ENCODE results near the gene USP47.

The USP47 gene

DNA sequence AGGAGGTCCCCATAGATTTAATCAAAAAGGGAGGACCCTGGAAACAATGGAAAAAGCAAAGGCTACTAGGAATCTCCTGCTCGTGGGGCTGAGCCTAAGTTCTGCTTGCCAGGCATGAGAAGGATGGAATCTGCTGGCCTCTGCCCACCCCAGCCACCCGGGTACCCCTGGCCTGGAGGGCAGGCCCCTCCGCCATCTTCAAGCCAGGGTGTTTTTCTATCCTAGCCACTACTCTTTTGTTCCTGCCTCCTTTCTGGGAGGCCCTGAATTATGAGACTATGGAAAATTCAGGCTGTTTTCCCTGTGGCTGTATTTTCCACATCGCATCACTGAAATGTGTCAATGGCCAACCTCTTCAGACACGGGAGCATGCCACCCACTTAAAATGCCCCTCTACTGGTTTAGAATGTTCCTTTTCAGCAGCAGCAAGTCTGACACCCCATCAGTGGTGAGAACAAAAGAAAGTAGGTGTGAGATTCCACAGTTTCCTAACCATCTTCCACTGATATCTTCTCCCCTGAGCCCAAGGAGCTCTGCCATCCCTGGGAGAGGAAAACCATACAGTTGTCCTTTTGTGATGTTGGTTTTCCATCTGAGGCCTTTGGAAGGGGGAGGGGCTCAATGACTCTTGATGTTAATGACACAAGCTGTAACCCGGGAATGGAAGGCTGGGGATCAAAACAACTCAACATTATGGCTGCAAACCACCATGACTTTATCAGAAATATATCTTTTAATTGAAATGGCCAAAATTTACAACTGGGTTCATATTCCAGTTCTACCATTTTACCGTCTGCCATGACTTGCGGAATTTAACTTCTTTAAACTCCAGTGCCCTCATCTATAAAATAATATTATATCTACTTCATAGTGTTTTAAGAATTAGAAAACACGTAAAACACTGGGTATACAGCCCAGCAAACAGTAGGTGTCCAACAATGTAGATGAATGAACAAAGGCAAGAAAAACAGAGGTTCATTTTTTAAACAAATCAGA, 144.5 kb downstream of the USP47 start:
- no peaks in the 10 kb centered on the region for H3K9me3 ChIP-seq (ENCODE audit: control insufficient read depth, insufficient read depth, low read length)
- no peaks in the 10 kb centered on the region for H3K36me3 ChIP-seq (ENCODE audit: insufficient read depth, low read length)
- H3K9ac ChIP-seq (ENCODE audit: low read depth, low read length) = no peak overlapping the region
- peaks cover 19% of the 10 kb centered on the region for H3K4me1 ChIP-seq (ENCODE audit: insufficient read depth, low read length)

DNA sequence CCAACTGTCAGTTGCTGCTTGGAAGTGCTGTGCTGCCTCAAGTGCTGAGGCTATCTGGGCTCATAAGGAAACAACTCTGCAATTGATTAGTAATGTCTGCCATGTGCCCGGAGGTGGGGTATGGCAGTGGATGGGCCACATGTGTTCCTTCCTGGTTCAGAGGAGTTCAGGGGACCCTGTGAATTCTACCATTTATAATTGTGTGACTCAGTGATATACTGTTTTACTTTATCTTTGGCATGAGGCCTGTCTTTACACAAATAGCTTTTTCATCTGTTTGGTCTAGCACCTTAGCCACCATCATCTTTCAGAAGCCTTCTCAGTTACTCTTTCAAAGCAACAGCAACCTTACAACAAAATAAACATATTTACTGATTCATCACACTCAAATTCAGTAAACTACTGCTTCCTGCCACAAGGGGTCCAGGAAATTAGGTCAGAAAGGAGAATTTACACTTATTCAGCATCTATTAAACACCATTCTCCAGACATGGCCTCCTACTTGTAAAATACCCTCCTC, 145.8 kb downstream of the USP47 start:
- Histone ChIP-seq H3K9ac (ENCODE audit: low read depth, low read length) (no peak overlapping the region), H3K36me3 (ENCODE audit: insufficient read depth, low read length) (no peaks in the 10 kb centered on the region), H3K9me3 (ENCODE audit: control insufficient read depth, insufficient read depth, low read length) (no peaks in the 10 kb centered on the region), H3K4me1 (ENCODE audit: insufficient read depth, low read length) (peaks cover 19% of the 10 kb centered on the region)

DNA sequence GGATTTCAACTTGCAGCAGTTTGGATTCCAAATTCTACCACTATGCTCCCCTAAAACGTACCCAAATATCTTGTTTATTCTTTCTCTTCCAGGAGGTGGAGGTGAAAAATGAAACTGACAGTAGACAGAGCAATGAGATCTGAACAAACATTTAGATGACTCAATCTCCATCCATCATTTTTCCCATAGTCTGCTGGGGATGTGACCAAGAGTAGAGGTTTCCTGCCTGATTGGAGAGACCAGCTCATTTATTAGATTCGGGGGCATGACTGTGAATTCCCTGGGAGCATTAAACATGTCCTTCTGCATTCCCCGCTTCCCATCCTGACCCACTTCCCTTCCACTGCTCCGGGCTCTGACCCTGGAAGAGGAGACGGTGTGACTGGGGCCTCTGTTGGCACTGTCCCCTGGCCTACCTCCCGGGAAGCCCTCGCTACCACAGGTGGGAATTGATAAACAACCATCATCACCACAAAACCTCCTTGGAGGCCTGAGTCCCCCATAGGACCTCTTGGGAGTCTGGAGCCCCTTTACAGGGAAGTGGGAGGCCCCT, 146.4 kb downstream of the USP47 start:
- Histone ChIP-seq H3K4me1 (ENCODE audit: insufficient read depth, low read length) (peaks cover 19% of the 10 kb centered on the region), H3K9ac (ENCODE audit: low read depth, low read length) (no peak overlapping the region), H3K36me3 (ENCODE audit: insufficient read depth, low read length) (no peaks in the 10 kb centered on the region), H3K9me3 (ENCODE audit: control insufficient read depth, insufficient read depth, low read length) (no peaks in the 10 kb centered on the region)

DNA sequence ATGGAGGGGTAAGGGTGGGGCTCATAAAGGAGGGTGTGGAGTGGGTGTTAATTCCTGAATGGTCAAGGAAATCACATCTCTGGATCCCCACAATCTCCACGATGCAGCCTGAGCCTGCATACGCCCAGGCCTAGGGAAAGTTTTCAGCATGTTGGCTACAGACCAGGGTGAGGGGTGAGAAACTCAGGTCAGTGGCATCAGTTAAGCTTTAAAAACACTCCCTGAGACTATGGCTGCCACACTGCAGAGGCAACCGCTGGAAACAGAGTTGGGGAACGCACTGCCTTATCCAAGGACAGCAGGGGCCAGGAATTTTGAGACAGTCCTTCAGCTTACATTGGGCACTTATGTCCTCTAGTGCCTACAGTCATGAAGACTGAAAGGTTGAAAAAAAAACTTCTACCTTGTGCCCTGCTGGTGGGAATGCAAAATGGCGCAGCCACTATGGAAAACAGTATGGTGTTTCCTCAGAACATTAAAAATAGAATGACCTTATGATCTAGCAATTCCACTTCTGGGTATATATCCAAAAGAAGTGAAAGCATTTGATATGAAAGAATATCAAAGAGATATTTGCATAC, 147.0 kb downstream of the USP47 start:
- H3K9ac ChIP-seq (ENCODE audit: low read depth, low read length) = no peak overlapping the region
- no peaks in the 10 kb centered on the region for H3K36me3 ChIP-seq (ENCODE audit: insufficient read depth, low read length)
- peaks cover 23% of the 10 kb centered on the region for H3K4me1 ChIP-seq (ENCODE audit: insufficient read depth, low read length)
- no peaks in the 10 kb centered on the region for H3K9me3 ChIP-seq (ENCODE audit: control insufficient read depth, insufficient read depth, low read length)

DNA sequence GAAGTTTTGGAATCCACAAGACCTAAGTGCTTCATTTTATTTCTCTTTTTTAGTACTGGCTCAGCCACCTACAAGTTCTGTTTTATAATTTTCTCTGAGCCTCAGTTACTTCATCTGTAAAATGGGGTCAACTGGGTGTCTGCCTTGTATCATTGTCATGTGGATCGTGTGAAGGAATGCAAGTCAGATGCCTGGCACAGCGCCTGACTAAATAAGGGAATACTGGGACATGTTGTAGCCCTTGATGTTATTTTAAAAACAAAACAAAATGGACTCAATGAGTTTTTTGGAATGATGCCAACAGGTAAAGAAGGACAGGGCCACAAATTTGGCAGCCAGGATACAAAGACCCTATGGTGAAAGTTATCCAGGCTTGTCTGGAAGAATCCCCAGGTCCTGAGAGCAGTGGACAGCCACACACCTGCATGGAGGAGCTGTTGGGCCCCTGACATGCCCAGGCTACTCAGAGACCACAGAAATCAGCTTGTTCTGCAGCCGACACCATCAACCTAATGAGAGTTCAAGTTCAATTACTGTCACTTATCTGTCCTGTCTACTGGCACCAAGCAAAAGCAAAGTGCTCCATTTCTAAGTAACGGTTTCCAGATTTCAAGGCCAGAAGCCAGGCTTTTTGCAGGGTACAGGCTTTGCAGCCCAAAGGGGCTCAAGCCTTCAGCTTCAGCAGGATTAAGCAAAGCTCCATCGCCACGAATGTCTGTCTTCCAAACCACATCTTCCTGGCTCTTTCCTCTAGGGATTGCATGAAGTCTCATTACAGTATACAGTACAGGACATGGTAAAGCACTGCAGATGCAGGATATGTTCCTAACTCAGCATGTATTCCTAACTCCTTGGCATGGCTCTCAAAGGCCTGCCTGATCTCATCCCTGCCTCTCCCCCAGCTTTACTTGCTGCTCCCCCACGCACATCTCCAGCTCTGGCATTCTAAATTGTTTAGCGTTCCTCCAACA, 148.3 kb downstream of the USP47 start:
- no peaks in the 10 kb centered on the region for H3K36me3 ChIP-seq (ENCODE audit: insufficient read depth, low read length)
- no peak overlapping the region for H3K9ac ChIP-seq (ENCODE audit: low read depth, low read length)
- H3K4me1 ChIP-seq (ENCODE audit: insufficient read depth, low read length) = peaks cover 23% of the 10 kb centered on the region
- H3K9me3 ChIP-seq (ENCODE audit: control insufficient read depth, insufficient read depth, low read length) = no peaks in the 10 kb centered on the region

DNA sequence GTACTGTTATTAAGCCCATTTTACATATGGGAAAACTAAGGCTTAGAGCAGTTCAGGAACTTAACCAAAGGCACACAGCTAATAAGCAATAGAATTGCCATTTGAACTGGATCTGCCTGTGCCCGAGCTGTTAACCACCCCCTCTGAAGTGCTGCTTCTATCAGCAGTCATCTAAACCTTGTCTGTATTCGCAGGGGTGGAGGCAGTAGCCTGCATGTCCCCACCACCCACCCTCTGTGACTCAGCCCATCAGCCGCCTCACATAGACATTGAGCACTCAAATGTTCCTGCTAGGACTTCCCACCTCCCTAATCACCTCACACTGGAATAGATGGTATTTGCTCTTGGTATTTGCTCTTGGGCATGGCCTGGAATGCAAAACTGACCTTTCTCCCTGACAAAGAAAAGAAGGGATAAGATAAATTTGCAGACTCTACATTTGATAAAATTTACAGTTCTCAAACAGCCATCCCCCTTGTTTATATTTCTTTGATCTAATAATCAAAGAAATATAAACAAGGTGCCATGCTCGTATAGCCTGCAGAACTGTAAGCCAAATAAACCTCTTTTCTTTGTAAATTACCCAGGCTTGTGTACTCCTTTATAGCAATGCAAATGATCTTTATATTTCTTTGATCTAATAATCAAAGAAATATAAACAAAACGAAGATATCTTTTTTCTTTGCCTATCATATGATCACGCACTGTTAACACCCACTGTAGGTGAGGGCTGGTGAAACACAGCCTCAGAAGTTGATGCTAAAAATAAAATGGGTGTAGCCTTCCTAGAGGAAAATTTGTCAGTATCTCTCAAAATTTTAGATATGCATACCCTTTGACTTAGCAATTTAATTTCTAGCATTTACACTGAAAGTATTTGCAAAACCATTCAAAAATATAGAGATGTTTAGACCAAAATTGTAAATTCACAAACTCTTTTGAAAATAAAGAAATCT, 150.8 kb downstream of the USP47 start:
- no peak overlapping the region for H3K9ac ChIP-seq (ENCODE audit: low read depth, low read length)
- no peaks in the 10 kb centered on the region for H3K9me3 ChIP-seq (ENCODE audit: control insufficient read depth, insufficient read depth, low read length)
- peaks cover 11% of the 10 kb centered on the region for H3K4me1 ChIP-seq (ENCODE audit: insufficient read depth, low read length)
- H3K36me3 ChIP-seq (ENCODE audit: insufficient read depth, low read length) = no peaks in the 10 kb centered on the region

DNA sequence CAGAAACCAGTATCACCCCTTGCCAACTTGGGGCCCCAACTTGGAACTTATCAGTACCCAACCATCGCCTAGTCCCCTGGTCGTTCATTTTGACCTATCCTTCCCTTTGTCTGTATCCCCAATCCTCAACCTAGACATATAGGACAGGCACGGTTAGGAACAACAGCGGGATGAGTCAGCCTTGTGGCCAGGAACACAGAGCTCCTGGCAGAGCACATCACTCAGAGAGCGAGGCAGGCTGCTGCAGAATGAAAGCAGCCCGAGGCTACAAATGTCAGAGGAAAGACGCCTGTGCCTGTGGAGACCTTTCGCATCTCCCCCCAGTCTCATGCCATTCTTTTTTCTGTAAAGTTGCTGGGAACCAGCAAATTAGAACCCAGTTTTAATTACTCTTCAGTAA, 152.1 kb downstream of the USP47 start:
- peaks cover 8% of the 10 kb centered on the region for H3K4me1 ChIP-seq (ENCODE audit: insufficient read depth, low read length)
- H3K9ac ChIP-seq (ENCODE audit: low read depth, low read length) = no peak overlapping the region
- H3K36me3 ChIP-seq (ENCODE audit: insufficient read depth, low read length) = peaks cover 5% of the 10 kb centered on the region; the same call in 1 of the 2 replicates
- H3K9me3 ChIP-seq (ENCODE audit: control insufficient read depth, insufficient read depth, low read length) = no peaks in the 10 kb centered on the region

DNA sequence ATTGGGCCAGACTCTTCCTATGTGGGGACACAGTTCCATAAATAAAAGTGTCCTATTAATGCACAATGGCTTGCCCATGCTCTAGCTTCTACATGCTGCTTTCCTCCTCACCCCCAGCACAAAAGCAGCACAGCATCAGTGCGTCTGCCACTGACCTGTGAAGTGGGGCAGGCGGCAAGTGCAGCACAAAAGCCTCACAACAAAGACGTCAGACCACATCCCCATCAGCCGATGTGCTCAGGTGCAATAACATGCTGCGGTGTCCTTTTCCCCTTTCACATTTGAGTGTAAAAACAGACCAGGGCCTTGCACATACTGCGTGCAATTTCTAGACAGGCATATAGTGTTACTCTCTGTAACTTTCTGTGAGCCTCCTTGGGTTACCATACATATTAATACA, 153.8 kb downstream of the USP47 start:
- peaks cover 8% of the 10 kb centered on the region for H3K4me1 ChIP-seq (ENCODE audit: insufficient read depth, low read length)
- no peak overlapping the region for H3K9ac ChIP-seq (ENCODE audit: low read depth, low read length)
- H3K9me3 ChIP-seq (ENCODE audit: control insufficient read depth, insufficient read depth, low read length) = no peaks in the 10 kb centered on the region
- H3K36me3 ChIP-seq (ENCODE audit: insufficient read depth, low read length) = peaks cover 5% of the 10 kb centered on the region; the same call in 1 of the 2 replicates

DNA sequence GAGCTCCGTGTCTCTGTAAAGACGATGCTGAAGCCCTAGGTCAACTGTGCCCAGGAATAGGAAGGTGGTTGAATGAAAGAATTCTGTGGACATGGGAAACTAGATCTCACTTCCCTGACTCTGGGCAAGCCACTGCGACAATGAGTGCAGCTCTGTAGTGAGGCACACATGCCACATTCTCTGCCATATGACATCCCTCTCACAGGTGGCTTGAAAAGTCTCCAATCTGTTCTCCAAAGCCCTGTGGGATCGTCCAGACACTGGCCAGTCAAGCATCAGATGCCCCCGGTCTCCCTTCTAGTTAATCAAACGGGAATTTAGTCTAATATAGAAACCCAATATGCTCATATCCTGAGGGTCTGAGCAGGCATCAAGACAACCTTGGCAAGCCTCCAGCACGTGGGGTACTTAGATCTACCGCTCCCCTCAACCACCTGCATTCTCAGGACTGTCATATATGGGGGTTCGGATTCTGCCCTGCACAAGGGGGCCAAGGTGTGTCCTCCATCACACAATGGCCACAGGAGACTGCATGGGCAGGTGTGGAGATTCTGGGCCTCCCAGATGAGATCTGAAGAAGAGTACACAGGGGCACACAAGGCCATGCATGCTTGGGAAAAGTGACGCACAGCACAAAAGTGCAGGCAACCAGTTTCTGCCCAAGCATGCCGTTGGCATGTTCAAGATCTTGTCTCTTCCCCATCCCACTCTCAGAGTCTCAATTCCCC, 154.7 kb downstream of the USP47 start:
- peaks cover 8% of the 10 kb centered on the region for H3K4me1 ChIP-seq (ENCODE audit: insufficient read depth, low read length)
- H3K9me3 ChIP-seq (ENCODE audit: control insufficient read depth, insufficient read depth, low read length) = no peaks in the 10 kb centered on the region
- H3K36me3 ChIP-seq (ENCODE audit: insufficient read depth, low read length) = peaks cover 5% of the 10 kb centered on the region
- no peak overlapping the region for H3K9ac ChIP-seq (ENCODE audit: low read depth, low read length)

DNA sequence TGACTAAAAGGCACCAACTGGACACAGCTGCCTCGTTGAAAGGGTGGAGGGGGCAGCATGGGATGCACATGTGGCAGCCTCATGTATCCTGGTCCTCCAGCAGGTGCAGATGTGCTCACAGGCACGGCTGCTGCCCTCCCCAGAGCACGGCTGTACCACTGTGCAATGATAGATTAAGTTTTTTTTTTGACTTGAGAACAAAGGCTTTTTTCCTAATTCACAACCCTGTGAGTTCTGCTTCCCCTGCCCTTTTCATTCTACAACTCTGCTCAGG, 155.2 kb downstream of the USP47 start:
- Histone ChIP-seq H3K4me1 (ENCODE audit: insufficient read depth, low read length) (peaks cover 8% of the 10 kb centered on the region), H3K36me3 (ENCODE audit: insufficient read depth, low read length) (peaks cover 5% of the 10 kb centered on the region), H3K9me3 (ENCODE audit: control insufficient read depth, insufficient read depth, low read length) (no peaks in the 10 kb centered on the region)

DNA sequence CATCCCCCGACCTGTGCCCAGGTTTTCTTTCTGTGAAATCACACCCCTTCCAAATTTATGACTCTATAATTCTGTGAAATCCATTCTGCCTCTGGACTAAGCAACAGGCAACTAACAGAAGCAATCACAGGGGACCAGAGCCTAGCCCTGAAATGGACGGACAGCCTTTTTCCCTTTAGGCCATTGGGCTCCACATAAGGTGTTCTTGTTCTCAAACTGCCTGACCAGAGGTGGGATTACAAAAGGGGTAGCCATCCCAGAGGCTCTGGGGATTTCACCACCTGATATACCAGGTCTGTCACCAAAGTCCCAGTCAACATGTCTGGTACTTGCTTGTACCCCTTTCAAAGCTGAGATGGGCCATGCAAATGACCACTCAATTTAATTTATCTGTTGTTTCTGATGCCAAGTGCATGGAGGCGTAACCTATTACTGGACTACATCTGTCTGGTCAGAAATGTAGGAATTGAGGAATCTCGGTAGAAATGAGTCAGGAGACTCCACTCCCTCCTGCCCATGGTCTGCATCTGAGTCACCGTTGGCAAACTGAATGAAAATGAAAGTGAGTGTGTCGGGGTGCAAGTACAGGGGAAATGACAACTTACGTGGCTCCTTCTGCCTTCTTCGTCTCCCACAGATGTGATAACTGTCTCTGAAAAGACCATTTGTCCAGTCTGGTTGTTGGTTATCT, 156.5 kb downstream of the USP47 start:
- Histone ChIP-seq H3K9me3 (ENCODE audit: control insufficient read depth, insufficient read depth, low read length) (no peaks in the 10 kb centered on the region), H3K9ac (ENCODE audit: low read depth, low read length) (no peak overlapping the region), H3K36me3 (ENCODE audit: insufficient read depth, low read length) (peaks cover 8% of the 10 kb centered on the region), H3K4me1 (ENCODE audit: insufficient read depth, low read length) (peaks cover 8% of the 10 kb centered on the region)

More for the DNA sequence above, 155.2 kb downstream of the USP47 start:
- H3K9ac ChIP-seq (ENCODE audit: low read depth, low read length) = no peak overlapping the region

DNA sequence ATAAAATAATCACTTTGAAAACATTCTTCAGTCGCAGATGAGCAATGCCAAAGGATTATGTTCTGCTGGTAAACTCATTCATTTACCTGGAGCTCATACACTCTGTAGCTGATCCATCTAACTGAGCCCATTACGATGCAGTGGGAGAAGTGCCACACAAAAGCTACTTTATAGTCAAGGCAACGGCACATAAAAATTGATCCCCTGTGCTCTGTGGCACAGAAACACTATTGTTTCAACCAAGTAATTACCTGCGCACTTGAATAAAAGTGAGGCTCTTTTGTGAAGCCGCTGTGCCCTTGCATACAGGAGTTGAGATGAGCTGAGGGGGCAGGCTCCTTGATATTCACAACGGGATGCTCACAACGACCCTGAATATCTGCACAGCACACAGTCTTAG, 159.4 kb downstream of the USP47 start:
- Histone ChIP-seq H3K36me3 (ENCODE audit: insufficient read depth, low read length) (peaks cover 8% of the 10 kb centered on the region), H3K4me1 (ENCODE audit: insufficient read depth, low read length) (no peaks in the 10 kb centered on the region), H3K9ac (ENCODE audit: low read depth, low read length) (no peak overlapping the region), H3K9me3 (ENCODE audit: control insufficient read depth, insufficient read depth, low read length) (no peaks in the 10 kb centered on the region)

Data from ES-I3 (cell line).